Skeletal muscle satellite cell (primary cell): Measurements from ENCODE around the gene PCIF1.
"Not testable (repeated sequence)": the region's sequence is repeated elsewhere in the genome, so short reads cannot be mapped to it uniquely, and the experiment has no call there.

ENCODE experiments used
- H3K27me3 ChIP-seq: 2 replicates; pipeline ENCODE4 v1.7.0; 2013; ENCODE audit warnings: low read length; ENCODE audit not compliant: control insufficient read depth, insufficient read depth
- H3K36me3 ChIP-seq: 2 replicates; pipeline ENCODE4 v1.7.0; 2013; ENCODE audit warnings: mild to moderate bottlenecking, control low read depth, low read length; ENCODE audit not compliant: insufficient read depth
- H3K4me1 ChIP-seq: 2 replicates; pipeline ENCODE4 v1.7.0; 2013; ENCODE audit warnings: low read length; ENCODE audit not compliant: control insufficient read depth, insufficient read depth
- H3K4me2 ChIP-seq: 2 replicates; pipeline ENCODE4 v1.7.0; 2013; ENCODE audit warnings: mild to moderate bottlenecking, low read length
- H3K4me3 ChIP-seq: 2 replicates; pipeline ENCODE4 v1.7.0; 2013; ENCODE audit warnings: low read length
- H3K9ac ChIP-seq: 2 replicates; pipeline ENCODE4 v1.7.0; 2013; ENCODE audit warnings: mild to moderate bottlenecking, low read depth, low read length, moderate library complexity
- H3K9me3 ChIP-seq: replicated peaks from 2 replicates; pipeline ENCODE4 v1.7.0; 2013; ENCODE audit warnings: mild to moderate bottlenecking, control low read depth, low read length

Gene PCIF1

DNA sequence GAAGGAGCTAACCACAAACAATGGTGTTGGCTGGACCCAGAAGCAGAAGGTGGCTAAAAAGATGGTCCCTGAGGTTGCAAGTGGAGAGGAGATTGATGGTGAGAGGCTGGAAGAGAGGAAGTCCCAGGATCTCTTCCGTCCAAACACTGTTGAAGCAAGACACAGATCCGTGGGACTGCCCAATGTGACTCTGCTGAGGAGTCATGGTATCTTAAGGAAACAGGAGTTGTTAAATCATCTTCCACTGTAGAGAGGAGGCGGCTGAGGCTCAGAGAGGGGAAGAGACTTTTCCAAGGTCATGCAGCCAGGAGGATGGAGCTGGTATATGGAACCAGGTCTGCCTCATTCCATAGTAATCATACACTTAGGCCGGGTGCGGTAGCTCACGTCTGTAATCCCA is 41.6 kb downstream of the PCIF1 start:
- Histone ChIP-seq H3K4me3 (no peak overlapping the region), H3K9ac (no peak overlapping the region), H3K36me3 (no peaks in the 10 kb centered on the region), H3K4me2 (no peak overlapping the region), H3K9me3 (no peaks in the 10 kb centered on the region), H3K4me1 (peaks cover 4% of the 10 kb centered on the region), H3K27me3 (peaks cover 13% of the 10 kb centered on the region)

DNA sequence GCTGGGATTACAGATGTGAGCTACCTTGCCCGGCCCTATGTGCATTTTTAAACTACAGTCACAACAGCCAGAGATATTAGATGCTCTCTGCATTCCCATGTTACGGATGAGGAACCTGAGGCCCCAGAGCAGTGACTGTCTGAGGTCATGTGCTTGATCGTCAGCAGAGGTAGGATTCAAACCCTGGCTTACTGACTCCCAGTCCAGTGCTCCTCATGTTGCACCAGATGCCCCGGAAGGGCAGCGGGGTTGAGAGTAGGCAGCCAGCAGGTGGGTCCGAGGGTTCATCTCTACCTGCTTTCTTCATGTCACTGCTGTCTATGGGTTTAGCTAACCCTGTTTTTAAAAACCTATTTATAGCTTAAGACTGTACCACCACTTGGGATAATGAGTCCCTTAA is 46.8 kb downstream of the PCIF1 start:
- H3K27me3 ChIP-seq, result peaks cover 25% of the 10 kb centered on the region
- no peaks in the 10 kb centered on the region for H3K4me1 ChIP-seq
- no peaks in the 10 kb centered on the region for H3K9me3 ChIP-seq
- no peak overlapping the region for H3K4me2 ChIP-seq
- no peak overlapping the region for H3K9ac ChIP-seq
- no peaks in the 10 kb centered on the region for H3K36me3 ChIP-seq
- H3K4me3 ChIP-seq, result no peak overlapping the region

DNA sequence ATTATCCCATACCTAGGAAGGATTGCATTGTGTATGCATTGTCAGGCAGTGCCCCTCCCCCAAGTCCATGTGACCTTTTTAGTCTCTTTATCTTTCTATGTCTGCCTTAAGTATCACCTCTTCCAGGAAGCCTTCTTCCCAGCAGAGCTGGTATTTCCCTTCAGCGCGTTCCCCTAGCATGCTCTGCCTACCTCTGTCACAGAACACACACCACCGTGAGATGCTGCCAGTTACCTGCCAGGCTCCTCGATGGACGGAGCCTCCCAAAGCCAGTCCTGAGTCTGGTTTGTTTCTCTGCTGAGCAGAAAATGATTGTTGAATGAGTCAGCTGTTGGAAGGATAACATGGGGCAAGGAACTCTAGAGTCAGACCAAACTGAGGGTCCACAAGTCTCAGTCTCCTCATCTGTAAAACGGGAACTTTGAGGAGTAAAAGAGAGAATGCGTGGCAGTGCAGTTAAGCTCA is 48.8 kb downstream of the PCIF1 start:
- Histone ChIP-seq H3K4me2 (no peak overlapping the region), H3K27me3 (peaks cover 21% of the 10 kb centered on the region), H3K36me3 (no peaks in the 10 kb centered on the region), H3K4me3 (no peak overlapping the region), H3K4me1 (no peaks in the 10 kb centered on the region), H3K9me3 (no peaks in the 10 kb centered on the region), H3K9ac (no peak overlapping the region)

DNA sequence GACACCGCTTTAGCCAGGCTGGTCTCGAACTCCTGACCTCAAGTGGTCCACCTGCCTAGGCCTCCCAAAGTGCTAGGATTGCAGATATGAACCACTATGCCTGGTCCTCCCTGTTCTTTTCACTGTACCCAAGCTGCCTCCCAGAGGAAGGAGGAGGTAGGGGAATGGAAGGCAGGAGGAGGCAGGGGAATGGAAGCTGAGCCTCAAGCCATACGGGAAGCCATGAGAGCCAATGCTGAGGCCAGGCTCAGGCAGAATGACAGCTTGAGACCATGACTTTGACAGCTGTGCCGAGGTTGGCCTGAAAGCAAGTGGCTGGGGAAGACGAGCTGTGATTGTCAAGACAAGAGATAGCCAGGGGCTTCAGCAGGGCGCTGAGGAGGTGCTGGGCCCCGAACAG is 51.1 kb downstream of the PCIF1 start:
- Histone ChIP-seq H3K9ac (no peak overlapping the region), H3K4me1 (no peaks in the 10 kb centered on the region), H3K27me3 (peaks cover 18% of the 10 kb centered on the region), H3K4me3 (no peak overlapping the region), H3K4me2 (no peak overlapping the region), H3K36me3 (no peaks in the 10 kb centered on the region), H3K9me3 (no peaks in the 10 kb centered on the region)

DNA sequence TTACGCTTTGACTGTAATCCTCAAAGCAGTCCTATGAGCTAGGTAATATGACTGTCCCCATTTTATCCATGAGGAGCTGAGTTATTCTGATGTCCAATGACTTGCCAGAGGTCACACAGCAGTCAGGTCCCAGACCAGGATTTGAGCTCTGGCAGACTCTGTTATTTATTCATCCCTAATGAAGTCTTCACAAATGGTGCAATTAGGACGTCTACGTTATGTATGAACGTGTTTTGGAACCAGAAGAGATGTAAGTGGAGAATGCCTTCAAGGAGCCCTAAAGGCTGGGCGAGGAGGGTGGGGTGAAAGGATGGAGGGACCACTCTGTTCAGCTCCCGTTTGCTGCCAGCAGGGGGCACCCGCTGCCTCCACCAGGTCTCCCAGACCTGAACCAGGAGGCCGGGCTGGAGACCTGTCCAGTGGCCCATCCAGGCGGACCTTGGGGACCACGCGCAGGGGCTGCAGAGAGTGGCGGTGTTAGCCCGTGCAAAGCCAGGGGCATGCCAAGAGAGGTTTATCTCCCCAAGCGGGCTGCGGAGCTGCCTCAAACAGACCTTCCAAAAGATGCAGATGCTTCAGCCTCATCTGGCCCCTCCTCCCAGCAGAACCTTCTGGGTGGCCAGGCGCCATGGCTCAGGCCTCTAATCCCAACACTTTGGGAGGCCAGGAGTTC is 52.8 kb downstream of the PCIF1 start:
- Histone ChIP-seq H3K4me1 (no peaks in the 10 kb centered on the region), H3K4me2 (no peak overlapping the region), H3K9me3 (no peaks in the 10 kb centered on the region), H3K4me3 (no peak overlapping the region), H3K27me3 (peaks cover 15% of the 10 kb centered on the region), H3K36me3 (no peaks in the 10 kb centered on the region), H3K9ac (no peak overlapping the region)

DNA sequence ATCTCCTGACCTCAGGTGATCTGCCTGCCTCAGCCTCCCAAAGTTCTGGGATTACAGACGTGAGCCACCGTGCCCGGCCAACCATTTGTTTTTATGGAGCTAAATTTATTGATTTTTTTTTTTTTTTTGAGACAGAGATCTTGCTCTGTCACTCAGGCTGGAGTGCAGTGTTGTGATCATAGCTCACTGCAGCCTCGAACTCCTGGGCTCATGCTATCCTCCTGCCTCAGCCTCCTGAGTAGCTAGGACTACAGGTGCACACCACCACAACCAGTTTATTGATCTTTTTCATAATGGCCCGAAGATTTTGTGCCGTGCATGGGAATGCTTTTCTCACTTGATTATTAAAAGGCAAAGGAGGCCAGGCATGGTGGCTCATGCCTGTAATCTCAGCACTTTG is 54.3 kb downstream of the PCIF1 start:
- H3K36me3 ChIP-seq, H3K9ac ChIP-seq, H3K4me2 ChIP-seq, H3K4me1 ChIP-seq, H3K9me3 ChIP-seq, H3K4me3 ChIP-seq: not testable (repeated sequence)
- peaks cover 18% of the 10 kb centered on the region for H3K27me3 ChIP-seq

DNA sequence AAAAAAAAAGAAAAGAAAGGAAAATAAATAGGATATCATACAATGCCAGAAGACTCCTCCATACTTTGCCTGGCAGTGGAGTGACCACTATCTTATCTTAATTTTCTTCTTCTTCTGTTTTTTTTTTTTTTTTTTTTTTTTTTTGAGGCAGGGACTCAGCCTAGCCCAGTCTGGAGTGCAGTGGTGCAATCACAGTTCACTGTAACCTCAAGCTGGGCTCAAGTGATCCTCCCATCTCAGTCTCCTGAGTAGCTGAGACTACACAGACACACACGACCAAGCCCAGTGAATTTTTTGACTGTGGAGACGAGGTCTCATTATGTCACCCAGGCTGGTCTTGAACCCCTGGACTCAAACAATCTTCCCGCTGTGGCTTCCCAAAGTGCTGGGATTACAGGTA is 57.1 kb downstream of the PCIF1 start:
- Histone ChIP-seq H3K4me3 (no peak overlapping the region), H3K4me2 (no peak overlapping the region), H3K9ac (no peak overlapping the region), H3K4me1 (peaks cover 6% of the 10 kb centered on the region), H3K9me3 (no peaks in the 10 kb centered on the region), H3K27me3 (peaks cover 16% of the 10 kb centered on the region), H3K36me3 (no peaks in the 10 kb centered on the region)

DNA sequence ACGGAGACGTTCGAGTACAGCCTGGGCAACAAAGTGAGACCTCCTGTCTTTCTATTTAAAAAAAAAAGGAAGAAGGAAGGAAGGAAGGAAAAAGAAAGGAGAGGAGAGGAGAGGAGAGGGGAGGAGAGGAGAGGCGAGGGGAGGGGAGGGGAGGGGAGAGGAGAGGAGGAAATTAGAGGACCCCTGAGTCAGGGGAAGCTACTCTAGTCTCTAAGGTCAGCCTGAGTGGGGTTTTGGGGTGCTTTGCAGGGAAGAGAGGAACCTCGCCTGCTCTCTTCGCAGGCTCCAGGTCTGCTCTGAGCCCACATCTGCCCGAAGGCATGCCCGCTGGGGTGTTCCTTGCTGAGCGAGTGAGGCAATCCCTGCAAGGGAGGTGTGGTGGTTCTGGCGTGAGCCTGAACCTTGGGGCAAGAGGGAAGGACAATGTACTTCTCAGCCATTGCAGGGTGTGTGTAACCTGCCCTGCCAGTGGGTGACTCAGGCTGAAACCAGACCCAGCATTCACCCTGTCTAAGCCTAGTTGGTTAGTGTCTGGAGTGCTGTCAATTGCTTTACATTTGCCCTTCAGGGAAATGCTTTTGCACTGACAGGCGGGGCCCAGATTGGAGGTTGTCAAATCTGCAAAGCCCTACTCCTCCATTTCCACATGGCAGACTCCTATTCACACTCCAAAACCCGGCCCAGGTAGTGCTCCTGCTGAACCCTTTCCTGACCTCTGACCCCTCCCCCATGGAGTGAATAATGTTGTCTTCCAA is 58.9 kb downstream of the PCIF1 start:
- H3K4me1 ChIP-seq, result peaks cover 6% of the 10 kb centered on the region
- H3K36me3 ChIP-seq, result no peaks in the 10 kb centered on the region
- H3K4me3 ChIP-seq, result no peak overlapping the region

DNA sequence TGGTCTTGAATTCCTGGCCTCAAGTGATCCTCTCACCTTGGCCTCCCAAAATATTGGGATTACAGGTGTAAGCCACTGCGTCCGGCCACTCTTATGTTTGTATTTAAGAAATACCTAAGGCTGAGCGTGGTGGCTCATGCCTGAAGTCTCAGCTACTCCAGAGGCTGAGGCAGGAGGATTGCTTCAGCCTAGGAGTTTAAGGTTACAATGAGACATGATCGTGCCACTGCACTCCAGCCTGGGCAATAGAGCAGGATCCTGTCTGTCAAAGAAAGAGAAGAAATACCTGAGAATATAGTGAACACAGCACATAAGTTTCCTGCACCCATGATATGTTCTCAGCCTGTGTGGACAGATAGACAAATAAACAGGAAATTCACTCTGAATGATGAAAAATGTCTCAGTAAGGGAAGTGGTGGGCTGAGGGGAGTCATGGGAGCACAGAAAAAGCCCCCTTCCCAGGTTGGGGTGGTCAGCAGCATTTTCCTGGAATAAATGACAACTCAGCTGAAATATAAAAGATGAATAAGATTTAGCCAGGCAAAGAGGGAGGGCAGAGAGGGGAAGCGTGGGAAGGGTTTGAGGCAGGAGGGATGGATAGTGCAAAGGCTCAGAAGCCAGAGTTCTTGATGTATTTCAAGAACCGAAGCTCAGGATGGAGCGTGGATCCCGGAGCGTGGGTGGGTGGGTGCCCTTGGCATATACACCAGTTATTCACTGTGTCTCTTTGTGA is 60.4 kb downstream of the PCIF1 start:
- Histone ChIP-seq H3K9ac (no peak overlapping the region), H3K36me3 (no peaks in the 10 kb centered on the region), H3K4me1 (peaks cover 6% of the 10 kb centered on the region), H3K9me3 (no peaks in the 10 kb centered on the region), H3K4me2 (no peak overlapping the region), H3K27me3 (peaks cover 39% of the 10 kb centered on the region), H3K4me3 (no peak overlapping the region)

More for the DNA sequence above, 58.9 kb downstream of the PCIF1 start:
- no peak overlapping the region for H3K4me2 ChIP-seq
- H3K27me3 ChIP-seq, result peaks cover 28% of the 10 kb centered on the region
- H3K9me3 ChIP-seq, result no peaks in the 10 kb centered on the region
- no peak overlapping the region for H3K9ac ChIP-seq

DNA sequence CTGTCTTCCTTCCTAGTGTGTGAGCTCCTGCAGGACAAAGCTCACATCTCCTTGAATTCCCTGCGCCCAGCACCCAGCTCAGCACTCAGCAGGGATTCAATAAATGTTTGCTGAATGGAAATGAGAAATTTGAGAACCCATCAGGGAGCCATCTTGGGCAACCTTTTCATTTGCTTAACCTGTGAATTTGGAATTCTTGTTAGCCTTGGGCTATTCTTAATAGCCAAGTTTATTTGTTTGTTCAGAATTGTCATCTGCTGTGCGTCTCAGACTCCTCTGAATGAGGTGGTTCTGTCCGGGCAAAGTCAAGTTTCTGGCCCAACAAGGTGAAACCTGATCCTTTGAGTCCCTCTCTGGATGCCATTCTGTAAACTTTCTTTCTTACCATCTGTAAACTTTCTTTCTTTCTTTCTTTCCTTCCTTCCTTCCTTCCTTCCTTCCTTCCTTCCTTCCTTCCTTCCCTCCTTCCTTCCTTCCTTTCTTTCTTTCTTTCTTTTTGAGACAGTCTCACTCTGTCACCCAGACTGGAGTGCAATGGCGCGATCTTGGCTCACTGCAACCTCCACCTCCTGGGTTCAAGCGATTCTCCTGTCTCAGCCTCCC is 61.1 kb downstream of the PCIF1 start:
- H3K4me1 ChIP-seq, H3K4me3 ChIP-seq, H3K9me3 ChIP-seq, H3K36me3 ChIP-seq, H3K4me2 ChIP-seq, H3K9ac ChIP-seq: not testable (repeated sequence)
- H3K27me3 ChIP-seq, result peaks cover 46% of the 10 kb centered on the region

DNA sequence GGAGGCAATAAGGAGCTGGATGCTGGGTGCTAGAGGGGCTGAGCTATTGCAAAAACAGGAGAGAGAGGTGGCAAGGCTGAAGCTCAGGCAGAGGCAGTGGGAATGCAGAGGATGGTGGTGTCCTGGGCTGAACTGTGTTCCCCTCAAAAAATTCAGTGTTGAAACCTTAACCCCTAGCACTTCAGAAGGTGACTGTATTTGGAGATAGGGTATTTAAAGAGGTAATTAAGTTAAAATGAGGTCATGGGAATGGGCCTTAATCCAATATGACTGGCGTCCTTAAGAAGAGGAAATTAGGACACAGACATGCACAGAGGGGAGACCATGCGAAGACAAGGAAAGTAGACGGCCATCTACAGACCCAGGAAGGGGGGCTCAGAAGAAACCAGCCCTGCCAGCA is 62.7 kb downstream of the PCIF1 start:
- Histone ChIP-seq H3K4me2 (no peak overlapping the region), H3K4me3 (no peak overlapping the region), H3K9ac (no peak overlapping the region), H3K9me3 (no peaks in the 10 kb centered on the region), H3K4me1 (peaks cover 6% of the 10 kb centered on the region), H3K27me3 (peaks cover 58% of the 10 kb centered on the region), H3K36me3 (no peaks in the 10 kb centered on the region)
